GM12874 (cell line): ENCODE results near the gene PPM1B.

Source experiments
- TF ChIP-seq, protein P1 (sequence below): IDR thresholded peaks from 2 replicates; pipeline ENCODE4 v1.5.1; 2011; ENCODE audit warnings: low read depth, mild to moderate bottlenecking, control low read depth, low read length, moderate library complexity; ENCODE audit not compliant: insufficient read depth

PPM1B gene

DNA sequence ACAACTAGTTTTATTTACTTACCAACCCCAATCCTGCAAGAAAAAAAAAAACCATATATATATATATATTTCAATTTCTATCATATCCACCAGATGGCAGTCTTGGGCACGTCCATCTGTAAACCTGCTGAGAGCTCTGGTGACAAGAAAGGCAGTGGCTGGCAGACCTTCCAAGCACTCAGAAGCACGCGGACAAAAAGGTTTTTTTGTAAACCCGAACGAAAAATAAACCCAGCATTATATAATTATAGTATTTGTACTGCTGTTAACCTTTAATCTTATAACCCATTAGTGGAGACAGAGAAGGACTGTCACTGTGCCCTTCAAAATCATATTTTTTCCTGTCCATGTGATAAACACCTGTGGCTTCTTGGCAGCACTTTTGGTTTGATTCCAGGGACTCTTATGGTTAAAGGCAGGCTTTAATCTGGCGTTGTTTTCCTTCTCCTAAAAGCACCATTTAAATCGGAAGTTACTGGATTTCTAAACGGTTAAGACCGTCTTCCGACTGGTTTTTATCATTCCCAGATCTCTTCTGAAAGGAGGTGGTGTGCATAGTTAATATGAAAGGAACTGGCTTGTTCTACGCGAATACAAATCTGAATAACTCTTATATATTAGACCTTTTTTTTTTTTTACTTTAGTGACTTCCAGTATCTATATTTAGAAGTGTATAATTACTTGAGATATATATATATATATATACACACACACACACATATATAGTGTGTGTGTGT lies 75.6 kb downstream of the PPM1B start:
- TF ChIP-seq, protein P1, sequence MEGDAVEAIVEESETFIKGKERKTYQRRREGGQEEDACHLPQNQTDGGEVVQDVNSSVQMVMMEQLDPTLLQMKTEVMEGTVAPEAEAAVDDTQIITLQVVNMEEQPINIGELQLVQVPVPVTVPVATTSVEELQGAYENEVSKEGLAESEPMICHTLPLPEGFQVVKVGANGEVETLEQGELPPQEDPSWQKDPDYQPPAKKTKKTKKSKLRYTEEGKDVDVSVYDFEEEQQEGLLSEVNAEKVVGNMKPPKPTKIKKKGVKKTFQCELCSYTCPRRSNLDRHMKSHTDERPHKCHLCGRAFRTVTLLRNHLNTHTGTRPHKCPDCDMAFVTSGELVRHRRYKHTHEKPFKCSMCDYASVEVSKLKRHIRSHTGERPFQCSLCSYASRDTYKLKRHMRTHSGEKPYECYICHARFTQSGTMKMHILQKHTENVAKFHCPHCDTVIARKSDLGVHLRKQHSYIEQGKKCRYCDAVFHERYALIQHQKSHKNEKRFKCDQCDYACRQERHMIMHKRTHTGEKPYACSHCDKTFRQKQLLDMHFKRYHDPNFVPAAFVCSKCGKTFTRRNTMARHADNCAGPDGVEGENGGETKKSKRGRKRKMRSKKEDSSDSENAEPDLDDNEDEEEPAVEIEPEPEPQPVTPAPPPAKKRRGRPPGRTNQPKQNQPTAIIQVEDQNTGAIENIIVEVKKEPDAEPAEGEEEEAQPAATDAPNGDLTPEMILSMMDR, result no peak; the same call in 1 of the 2 replicates

GRCh38 chr2:44245083-44245861 lies 76.6 kb downstream of the PPM1B start:
- TF ChIP-seq, protein P1, result no peak

- TF ChIP-seq, protein P1, result no peak
Observed at GRCh38 chr2:44246436-44246835, 77.8 kb downstream of the PPM1B start.

DNA sequence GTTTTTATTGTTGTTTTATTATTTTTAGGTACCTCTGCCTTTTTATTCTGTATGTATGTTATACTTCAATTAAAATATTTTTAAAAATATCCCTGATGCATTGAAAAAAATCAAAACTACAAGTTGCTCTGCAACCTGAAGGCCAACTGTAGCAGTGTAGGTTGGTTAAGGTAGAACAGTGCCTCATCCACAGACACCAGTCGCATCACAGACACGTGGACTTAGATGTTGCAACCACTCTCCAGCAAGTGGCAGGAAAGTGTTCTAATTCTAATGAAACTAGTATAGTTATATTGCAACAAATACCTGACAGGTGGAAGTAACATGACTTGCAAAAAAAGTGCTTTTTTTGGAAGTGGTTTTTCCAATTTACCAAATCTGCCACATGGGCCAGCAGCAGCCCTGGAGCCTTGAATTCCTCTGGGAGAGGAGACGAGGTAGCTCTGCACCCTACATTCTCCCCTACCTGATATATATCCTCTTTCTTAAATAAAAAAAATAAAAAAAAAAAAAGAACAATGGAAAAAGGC lies 78.2 kb downstream of the PPM1B start:
- TF ChIP-seq, protein P1, result no peak

DNA sequence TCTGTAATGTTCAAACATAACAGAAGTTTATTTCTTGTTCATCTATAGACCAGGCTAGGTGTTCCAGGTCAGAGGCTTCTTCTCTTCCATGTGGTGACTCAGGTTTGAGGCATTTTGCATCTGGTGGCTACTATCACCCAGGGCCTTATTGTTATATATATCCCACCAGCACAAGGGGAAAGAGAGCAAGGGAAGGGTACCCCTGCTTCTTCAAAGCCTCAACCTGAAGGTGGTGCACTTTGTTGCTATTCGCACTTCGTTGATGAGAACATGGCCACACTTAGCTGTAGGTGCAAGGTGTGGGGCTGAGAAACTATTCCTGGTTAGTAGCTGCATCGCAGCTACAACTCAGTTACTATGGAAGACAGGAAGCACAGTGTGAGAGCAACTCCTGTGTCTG lies 79.2 kb downstream of the PPM1B start:
- TF ChIP-seq, protein P1, result 0 out of 2 replicates have a peak, but pooled peaks have one; percentile 21

- TF ChIP-seq, protein P1, result no peak
Observed at GRCh38 chr2:44250376-44250775, 81.7 kb downstream of the PPM1B start.

DNA sequence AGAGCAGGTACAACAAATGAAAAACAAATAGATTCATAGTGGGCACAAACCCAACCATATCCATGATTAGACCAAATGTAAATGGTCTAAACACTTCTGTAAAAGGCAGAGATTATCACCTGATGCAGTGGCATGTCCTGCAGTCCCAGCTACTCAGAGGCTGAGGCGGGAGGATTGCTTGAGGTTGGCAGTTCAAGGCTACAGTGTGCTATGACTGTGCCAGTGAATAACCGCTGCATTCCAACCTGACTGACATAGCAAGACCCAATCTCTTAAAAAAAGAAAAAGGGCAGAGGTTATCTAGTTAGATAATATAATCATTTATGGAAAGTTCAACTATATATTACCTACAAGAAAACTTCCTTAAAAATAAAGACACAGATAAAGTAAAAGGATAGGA lies 85.3 kb downstream of the PPM1B start:
- TF ChIP-seq, protein P1, result no peak
